Measurements from ENCODE around the gene SEMA3C.

The SEMA3C gene

GRCh38 chr7:80839855-80840254, 79.0 kb downstream of the SEMA3C start:
- TF ChIP-seq, protein P1, sequence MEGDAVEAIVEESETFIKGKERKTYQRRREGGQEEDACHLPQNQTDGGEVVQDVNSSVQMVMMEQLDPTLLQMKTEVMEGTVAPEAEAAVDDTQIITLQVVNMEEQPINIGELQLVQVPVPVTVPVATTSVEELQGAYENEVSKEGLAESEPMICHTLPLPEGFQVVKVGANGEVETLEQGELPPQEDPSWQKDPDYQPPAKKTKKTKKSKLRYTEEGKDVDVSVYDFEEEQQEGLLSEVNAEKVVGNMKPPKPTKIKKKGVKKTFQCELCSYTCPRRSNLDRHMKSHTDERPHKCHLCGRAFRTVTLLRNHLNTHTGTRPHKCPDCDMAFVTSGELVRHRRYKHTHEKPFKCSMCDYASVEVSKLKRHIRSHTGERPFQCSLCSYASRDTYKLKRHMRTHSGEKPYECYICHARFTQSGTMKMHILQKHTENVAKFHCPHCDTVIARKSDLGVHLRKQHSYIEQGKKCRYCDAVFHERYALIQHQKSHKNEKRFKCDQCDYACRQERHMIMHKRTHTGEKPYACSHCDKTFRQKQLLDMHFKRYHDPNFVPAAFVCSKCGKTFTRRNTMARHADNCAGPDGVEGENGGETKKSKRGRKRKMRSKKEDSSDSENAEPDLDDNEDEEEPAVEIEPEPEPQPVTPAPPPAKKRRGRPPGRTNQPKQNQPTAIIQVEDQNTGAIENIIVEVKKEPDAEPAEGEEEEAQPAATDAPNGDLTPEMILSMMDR (IDR thresholded peaks at IDR 0.05; ENCODE audit: borderline replicate concordance, control extremely low read depth, extremely low read depth, insufficient read depth, missing control alignments) = no peak
- in situ Hi-C loops (cut with MboI; ENCODE audit: low sequenced_read_pairs, unreplicated experiment) = no loop called here
- no peak for DNase-seq (ENCODE audit: low spot score)

DNA sequence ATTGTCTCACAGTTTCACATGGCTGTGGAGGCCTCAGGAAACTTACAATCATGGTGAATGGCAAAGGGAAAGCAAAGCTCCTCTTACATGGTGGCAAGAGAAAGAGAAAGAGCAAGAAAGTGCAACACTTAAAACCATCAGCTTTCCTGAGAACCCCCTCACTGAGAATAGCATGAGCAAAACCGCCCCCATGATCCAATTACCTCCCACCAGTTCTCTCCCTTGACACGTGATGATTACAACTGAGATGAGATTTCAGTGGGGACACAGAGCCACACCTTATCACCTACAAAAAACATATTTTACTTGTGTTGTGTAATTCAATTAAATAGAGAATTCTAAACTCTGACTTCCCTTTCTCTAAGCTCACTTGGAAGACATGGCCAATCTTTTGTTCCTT, 80.2 kb downstream of the SEMA3C start:
- TF ChIP-seq, protein P1 (IDR thresholded peaks at IDR 0.05; ENCODE audit: borderline replicate concordance, control extremely low read depth, extremely low read depth, insufficient read depth, missing control alignments) = no peak
- in situ Hi-C loops (cut with MboI; ENCODE audit: low sequenced_read_pairs, unreplicated experiment) = no loop called here
- DNase-seq (ENCODE audit: low spot score) = no peak

GRCh38 chr7:80837345-80837744, 81.5 kb downstream of the SEMA3C start:
- TF ChIP-seq, protein P1 (IDR thresholded peaks at IDR 0.05; ENCODE audit: borderline replicate concordance, control extremely low read depth, extremely low read depth, insufficient read depth, missing control alignments) = no peak
- in situ Hi-C loops (cut with MboI; ENCODE audit: low sequenced_read_pairs, unreplicated experiment) = no loop called here
- no peak for DNase-seq (ENCODE audit: low spot score)

DNA sequence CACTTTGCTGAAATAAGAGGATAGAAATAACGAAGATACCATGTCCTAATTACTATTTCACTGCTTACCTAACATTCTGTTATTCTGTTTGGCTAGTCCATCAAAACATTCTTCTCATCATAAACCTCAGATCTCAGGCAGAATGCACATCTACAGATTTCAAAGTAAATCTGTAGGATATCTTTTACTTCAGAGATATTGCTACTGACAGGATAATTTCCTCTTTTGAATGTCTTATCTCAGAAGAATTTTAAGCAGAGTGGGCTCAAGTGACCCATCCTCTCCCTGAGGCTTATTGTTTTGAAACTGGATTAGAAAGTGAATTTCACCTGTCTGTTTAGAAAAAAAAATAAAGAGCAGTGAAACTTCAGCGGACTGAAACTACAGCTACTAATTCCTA, 83.6 kb downstream of the SEMA3C start:
- no peak for DNase-seq (ENCODE audit: low spot score)
- TF ChIP-seq, protein P1 (IDR thresholded peaks at IDR 0.05; ENCODE audit: borderline replicate concordance, control extremely low read depth, extremely low read depth, insufficient read depth, missing control alignments) = no peak
- in situ Hi-C loops (cut with MboI; ENCODE audit: low sequenced_read_pairs, unreplicated experiment) = no loop called here

- no peak for DNase-seq (ENCODE audit: low spot score)
- in situ Hi-C loops (cut with MboI; ENCODE audit: low sequenced_read_pairs, unreplicated experiment) = no loop called here
- TF ChIP-seq, protein P1 (IDR thresholded peaks at IDR 0.05; ENCODE audit: borderline replicate concordance, control extremely low read depth, extremely low read depth, insufficient read depth, missing control alignments) = no peak
Measured at GRCh38 chr7:80833289-80834268, 85.3 kb downstream of the SEMA3C start.

DNA sequence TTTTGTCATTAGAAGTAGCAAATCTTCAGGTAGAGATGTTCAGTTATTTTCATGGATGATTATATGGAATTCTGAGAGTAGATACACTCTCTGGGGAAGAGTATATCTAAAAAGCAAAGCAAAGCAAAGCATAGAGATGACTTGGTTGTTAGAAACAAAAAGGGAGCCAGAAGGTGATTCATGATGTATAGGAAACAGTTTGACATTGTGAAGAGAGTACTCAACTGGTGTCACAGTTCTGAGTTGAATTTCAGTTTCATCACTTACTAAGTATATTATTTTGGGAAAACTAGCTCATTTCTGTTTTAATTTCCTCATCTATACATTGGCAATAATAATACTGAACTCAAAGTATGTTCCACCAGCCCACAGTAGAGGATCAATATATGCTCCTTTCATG, 86.8 kb downstream of the SEMA3C start:
- in situ Hi-C loops (cut with MboI; ENCODE audit: low sequenced_read_pairs, unreplicated experiment) = no loop called here
- no peak for DNase-seq (ENCODE audit: low spot score)
- TF ChIP-seq, protein P1 (IDR thresholded peaks at IDR 0.05; ENCODE audit: borderline replicate concordance, control extremely low read depth, extremely low read depth, insufficient read depth, missing control alignments) = no peak

Data from GM13976 (cell line).